SK-N-SH treated with all-trans-retinoic acid at 6 μM for 48 hours (cell line): Measurements from ENCODE around the gene DOK6.

Source experiments
- ATAC-seq: fragments of 200-7000 bp; cut with Tn5 transposase; 3 replicates; pipeline ENCODE4 v1.9.1; 2020; ENCODE audit warnings: mild to moderate bottlenecking, moderate library complexity
- ARNTL ChIP-seq: fragments of 450-650 bp; formaldehyde crosslinking; IDR thresholded peaks from 2 replicates; pipeline ENCODE4 v1.5.0; 2020; ENCODE audit warnings: low read depth, mild to moderate bottlenecking, moderate library complexity, borderline replicate concordance
- BACH2 ChIP-seq: fragments of 250-450 bp; sonication (Bioruptor Pico); IDR thresholded peaks from 2 replicates; pipeline ENCODE4 v1.9.0; 2021; ENCODE audit warnings: mild to moderate bottlenecking, borderline replicate concordance
- CSDC2 ChIP-seq: fragments of 250-450 bp; sonication (Bioruptor Pico); IDR thresholded peaks from 2 replicates; pipeline ENCODE4 v1.5.0; 2020; ENCODE audit warnings: mild to moderate bottlenecking, moderate library complexity
- CSRNP3 ChIP-seq: fragments of 250-450 bp; sonication (Bioruptor Pico); IDR thresholded peaks from 2 replicates; pipeline ENCODE4 v1.5.1; 2021; ENCODE audit warnings: mild to moderate bottlenecking, moderate library complexity
- GLIS3 ChIP-seq: fragments of 250-450 bp; sonication (Bioruptor Pico); IDR thresholded peaks from 2 replicates; pipeline ENCODE4 v1.5.0; 2020; ENCODE audit warnings: mild to moderate bottlenecking, moderate library complexity
- ISL1 ChIP-seq: fragments of 250-450 bp; sonication (Bioruptor Pico); IDR thresholded peaks from 2 replicates; pipeline ENCODE4 v2.1.2; 2022; ENCODE audit warnings: mild to moderate bottlenecking, moderate library complexity
- OSR1 ChIP-seq: fragments of 250-450 bp; sonication (Bioruptor Pico); IDR thresholded peaks from 2 replicates; pipeline ENCODE4 v1.8.0; 2022; ENCODE audit warnings: moderate library complexity, mild to moderate bottlenecking, inconsistent platforms
- PPARA ChIP-seq: fragments of 250-450 bp; sonication (Bioruptor Pico); IDR thresholded peaks from 2 replicates; pipeline ENCODE4 v1.5.0; 2020; ENCODE audit warnings: mild to moderate bottlenecking, borderline replicate concordance
- RARB ChIP-seq: fragments of 250-450 bp; sonication (Bioruptor Pico); IDR thresholded peaks from 2 replicates; pipeline ENCODE4 v1.8.0; 2021; ENCODE audit warnings: mild to moderate bottlenecking, moderate library complexity
- TCF4 ChIP-seq: fragments of 250-450 bp; sonication (Bioruptor Pico); IDR thresholded peaks from 2 replicates; pipeline ENCODE4 v1.8.0; 2021; ENCODE audit warnings: mild to moderate bottlenecking, moderate library complexity, borderline replicate concordance
- TOX ChIP-seq: fragments of 250-450 bp; sonication (Bioruptor Pico); IDR thresholded peaks from 2 replicates; pipeline ENCODE4 v1.8.0; 2021; ENCODE audit warnings: mild to moderate bottlenecking, moderate library complexity, borderline replicate concordance
- ZC3H10 ChIP-seq: fragments of 250-450 bp; sonication (Bioruptor Pico); IDR thresholded peaks from 2 replicates; pipeline ENCODE4 v1.5.1; 2021; ENCODE audit warnings: mild to moderate bottlenecking, moderate library complexity
- ZFP3 ChIP-seq: fragments of 250-450 bp; sonication (Bioruptor Pico); IDR thresholded peaks from 2 replicates; pipeline ENCODE4 v1.5.0; 2020; ENCODE audit warnings: mild to moderate bottlenecking, moderate library complexity
- ZFP30 ChIP-seq: fragments of 450-650 bp; formaldehyde crosslinking; IDR thresholded peaks from 2 replicates; pipeline ENCODE4 v1.5.0; 2022; ENCODE audit warnings: mild to moderate bottlenecking, moderate library complexity
- ZNF565 ChIP-seq: fragments of 450-650 bp; formaldehyde crosslinking; conservative IDR thresholded peaks from 2 replicates; pipeline ENCODE4 v1.5.0; 2020; ENCODE audit warnings: low read depth, mild to moderate bottlenecking, moderate library complexity
- ZNF70 ChIP-seq: fragments of 450-650 bp; formaldehyde crosslinking; IDR thresholded peaks from 2 replicates; pipeline ENCODE4 v1.5.0; 2020; ENCODE audit warnings: mild to moderate bottlenecking, moderate library complexity
- ZNF8 ChIP-seq: fragments of 450-650 bp; formaldehyde crosslinking; IDR thresholded peaks from 2 replicates; pipeline ENCODE4 v1.5.0; 2020; ENCODE audit warnings: mild to moderate bottlenecking, moderate library complexity
- TF ChIP-seq, protein P1 (sequence below): fragments of 250-450 bp; sonication (Bioruptor Pico); IDR thresholded peaks from 2 replicates; pipeline ENCODE4 v1.8.0; 2021; ENCODE audit warnings: low read depth, mild to moderate bottlenecking, moderate library complexity, borderline replicate concordance
- TF ChIP-seq, protein P2 (sequence below): fragments of 250-450 bp; sonication (Bioruptor Pico); IDR thresholded peaks from 2 replicates; pipeline ENCODE4 v1.5.0; 2020; ENCODE audit warnings: mild to moderate bottlenecking, moderate library complexity
- TF ChIP-seq, protein P3 (sequence below): fragments of 250-450 bp; sonication (Bioruptor Pico); IDR thresholded peaks from 2 replicates; pipeline ENCODE4 v1.8.0; 2020; ENCODE audit warnings: mild to moderate bottlenecking, moderate library complexity, borderline replicate concordance
- TF ChIP-seq, protein P4 (sequence below): fragments of 250-450 bp; sonication (Bioruptor Pico); IDR thresholded peaks from 2 replicates; pipeline ENCODE4 v1.5.1; 2020; ENCODE audit warnings: low read depth, mild to moderate bottlenecking, moderate library complexity

The DOK6 gene

DNA sequence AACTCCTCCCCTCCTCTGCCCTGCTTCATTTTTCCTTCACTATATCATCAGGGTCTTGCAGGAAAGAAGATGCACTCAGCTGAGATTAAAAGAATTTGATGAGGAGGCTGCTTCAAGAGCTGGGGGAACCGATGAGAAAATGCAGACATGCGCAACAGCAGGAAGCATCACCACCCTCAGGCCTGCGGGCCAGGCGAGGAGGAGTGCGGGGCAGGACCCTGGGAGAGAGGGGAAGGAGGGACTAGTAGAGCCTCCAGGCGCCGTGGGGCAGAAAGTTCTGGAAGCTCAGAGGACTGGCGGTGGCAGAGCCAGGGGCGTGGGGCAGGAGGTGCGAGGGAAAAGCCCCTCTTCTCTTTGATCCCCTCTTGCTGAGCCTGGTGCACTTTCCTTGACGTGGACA lies 438.8 kb downstream of the DOK6 start:
- TF ChIP-seq BACH2: no peak
- TF ChIP-seq CSRNP3 (CRISPR knock-in tag): no peak
- TF ChIP-seq ZC3H10 (CRISPR knock-in tag): no peak
- TF ChIP-seq TCF4 (CRISPR knock-in tag): no peak
- no peak for TF ChIP-seq RARB (CRISPR knock-in tag)
- TF ChIP-seq ZFP3 (CRISPR knock-in tag): no peak
- no peak for TF ChIP-seq CSDC2 (CRISPR knock-in tag)
- TF ChIP-seq, protein P1, sequence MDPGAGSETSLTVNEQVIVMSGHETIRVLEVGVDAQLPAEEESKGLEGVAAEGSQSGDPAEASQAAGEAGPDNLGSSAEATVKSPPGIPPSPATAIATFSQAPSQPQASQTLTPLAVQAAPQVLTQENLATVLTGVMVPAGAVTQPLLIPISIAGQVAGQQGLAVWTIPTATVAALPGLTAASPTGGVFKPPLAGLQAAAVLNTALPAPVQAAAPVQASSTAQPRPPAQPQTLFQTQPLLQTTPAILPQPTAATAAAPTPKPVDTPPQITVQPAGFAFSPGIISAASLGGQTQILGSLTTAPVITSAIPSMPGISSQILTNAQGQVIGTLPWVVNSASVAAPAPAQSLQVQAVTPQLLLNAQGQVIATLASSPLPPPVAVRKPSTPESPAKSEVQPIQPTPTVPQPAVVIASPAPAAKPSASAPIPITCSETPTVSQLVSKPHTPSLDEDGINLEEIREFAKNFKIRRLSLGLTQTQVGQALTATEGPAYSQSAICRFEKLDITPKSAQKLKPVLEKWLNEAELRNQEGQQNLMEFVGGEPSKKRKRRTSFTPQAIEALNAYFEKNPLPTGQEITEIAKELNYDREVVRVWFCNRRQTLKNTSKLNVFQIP: no peak
- TF ChIP-seq TOX (CRISPR knock-in tag): no peak
- TF ChIP-seq, protein P2, sequence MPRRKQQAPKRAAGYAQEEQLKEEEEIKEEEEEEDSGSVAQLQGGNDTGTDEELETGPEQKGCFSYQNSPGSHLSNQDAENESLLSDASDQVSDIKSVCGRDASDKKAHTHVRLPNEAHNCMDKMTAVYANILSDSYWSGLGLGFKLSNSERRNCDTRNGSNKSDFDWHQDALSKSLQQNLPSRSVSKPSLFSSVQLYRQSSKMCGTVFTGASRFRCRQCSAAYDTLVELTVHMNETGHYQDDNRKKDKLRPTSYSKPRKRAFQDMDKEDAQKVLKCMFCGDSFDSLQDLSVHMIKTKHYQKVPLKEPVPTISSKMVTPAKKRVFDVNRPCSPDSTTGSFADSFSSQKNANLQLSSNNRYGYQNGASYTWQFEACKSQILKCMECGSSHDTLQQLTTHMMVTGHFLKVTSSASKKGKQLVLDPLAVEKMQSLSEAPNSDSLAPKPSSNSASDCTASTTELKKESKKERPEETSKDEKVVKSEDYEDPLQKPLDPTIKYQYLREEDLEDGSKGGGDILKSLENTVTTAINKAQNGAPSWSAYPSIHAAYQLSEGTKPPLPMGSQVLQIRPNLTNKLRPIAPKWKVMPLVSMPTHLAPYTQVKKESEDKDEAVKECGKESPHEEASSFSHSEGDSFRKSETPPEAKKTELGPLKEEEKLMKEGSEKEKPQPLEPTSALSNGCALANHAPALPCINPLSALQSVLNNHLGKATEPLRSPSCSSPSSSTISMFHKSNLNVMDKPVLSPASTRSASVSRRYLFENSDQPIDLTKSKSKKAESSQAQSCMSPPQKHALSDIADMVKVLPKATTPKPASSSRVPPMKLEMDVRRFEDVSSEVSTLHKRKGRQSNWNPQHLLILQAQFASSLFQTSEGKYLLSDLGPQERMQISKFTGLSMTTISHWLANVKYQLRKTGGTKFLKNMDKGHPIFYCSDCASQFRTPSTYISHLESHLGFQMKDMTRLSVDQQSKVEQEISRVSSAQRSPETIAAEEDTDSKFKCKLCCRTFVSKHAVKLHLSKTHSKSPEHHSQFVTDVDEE: no peak
- no peak for TF ChIP-seq PPARA (CRISPR knock-in tag)
- TF ChIP-seq ARNTL (CRISPR knock-in tag): no peak
- TF ChIP-seq ZNF8 (CRISPR knock-in tag): no peak
- no peak for TF ChIP-seq ZFP30 (CRISPR knock-in tag)

GRCh38 chr18:69840001-69840400 lies 439.3 kb downstream of the DOK6 start:
- ATAC-seq: no peak
- no peak for TF ChIP-seq ZFP30 (CRISPR knock-in tag)
- TF ChIP-seq, protein P2: no peak
- TF ChIP-seq ZC3H10 (CRISPR knock-in tag): no peak
- TF ChIP-seq CSRNP3 (CRISPR knock-in tag): no peak
- TF ChIP-seq, protein P3, sequence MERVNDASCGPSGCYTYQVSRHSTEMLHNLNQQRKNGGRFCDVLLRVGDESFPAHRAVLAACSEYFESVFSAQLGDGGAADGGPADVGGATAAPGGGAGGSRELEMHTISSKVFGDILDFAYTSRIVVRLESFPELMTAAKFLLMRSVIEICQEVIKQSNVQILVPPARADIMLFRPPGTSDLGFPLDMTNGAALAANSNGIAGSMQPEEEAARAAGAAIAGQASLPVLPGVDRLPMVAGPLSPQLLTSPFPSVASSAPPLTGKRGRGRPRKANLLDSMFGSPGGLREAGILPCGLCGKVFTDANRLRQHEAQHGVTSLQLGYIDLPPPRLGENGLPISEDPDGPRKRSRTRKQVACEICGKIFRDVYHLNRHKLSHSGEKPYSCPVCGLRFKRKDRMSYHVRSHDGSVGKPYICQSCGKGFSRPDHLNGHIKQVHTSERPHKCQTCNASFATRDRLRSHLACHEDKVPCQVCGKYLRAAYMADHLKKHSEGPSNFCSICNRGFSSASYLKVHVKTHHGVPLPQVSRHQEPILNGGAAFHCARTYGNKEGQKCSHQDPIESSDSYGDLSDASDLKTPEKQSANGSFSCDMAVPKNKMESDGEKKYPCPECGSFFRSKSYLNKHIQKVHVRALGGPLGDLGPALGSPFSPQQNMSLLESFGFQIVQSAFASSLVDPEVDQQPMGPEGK (CRISPR knock-in tag): no peak
- TF ChIP-seq BACH2: no peak
- TF ChIP-seq RARB (CRISPR knock-in tag): no peak
- TF ChIP-seq PPARA (CRISPR knock-in tag): no peak
- TF ChIP-seq ARNTL (CRISPR knock-in tag): no peak
- TF ChIP-seq TOX (CRISPR knock-in tag): no peak
- TF ChIP-seq ISL1 (CRISPR knock-in tag): no peak
- TF ChIP-seq, protein P4, sequence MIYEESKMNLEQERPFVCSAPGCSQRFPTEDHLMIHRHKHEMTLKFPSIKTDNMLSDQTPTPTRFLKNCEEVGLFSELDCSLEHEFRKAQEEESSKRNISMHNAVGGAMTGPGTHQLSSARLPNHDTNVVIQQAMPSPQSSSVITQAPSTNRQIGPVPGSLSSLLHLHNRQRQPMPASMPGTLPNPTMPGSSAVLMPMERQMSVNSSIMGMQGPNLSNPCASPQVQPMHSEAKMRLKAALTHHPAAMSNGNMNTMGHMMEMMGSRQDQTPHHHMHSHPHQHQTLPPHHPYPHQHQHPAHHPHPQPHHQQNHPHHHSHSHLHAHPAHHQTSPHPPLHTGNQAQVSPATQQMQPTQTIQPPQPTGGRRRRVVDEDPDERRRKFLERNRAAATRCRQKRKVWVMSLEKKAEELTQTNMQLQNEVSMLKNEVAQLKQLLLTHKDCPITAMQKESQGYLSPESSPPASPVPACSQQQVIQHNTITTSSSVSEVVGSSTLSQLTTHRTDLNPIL (CRISPR knock-in tag): no peak
- no peak for TF ChIP-seq CSDC2 (CRISPR knock-in tag)
- TF ChIP-seq ZFP3 (CRISPR knock-in tag): no peak
- TF ChIP-seq GLIS3 (CRISPR knock-in tag): no peak
- TF ChIP-seq ZNF565 (CRISPR knock-in tag): no peak
- TF ChIP-seq ZNF8 (CRISPR knock-in tag): no peak
- no peak for TF ChIP-seq ZNF70 (CRISPR knock-in tag)
- no peak for TF ChIP-seq OSR1 (CRISPR knock-in tag)
- TF ChIP-seq, protein P1: no peak

More for the DNA sequence above, 438.8 kb downstream of the DOK6 start:
- ATAC-seq: no peak
